Body of pancreas (tissue), 4 donors: Measurements from ENCODE around the gene SOX12. TPM values are rescaled to one million over a fixed set of nuclear protein-coding genes. Genes with fewer than 3 reads are reported as not detected.
A peak's percentile ranks its signal among the peaks of the same experiment; 100 is the strongest.
"Not testable (repeated sequence)": the region's sequence is repeated elsewhere in the genome, so short reads cannot be mapped to it uniquely, and the experiment has no call there.

ENCODE experiments used
- ATAC-seq: fragments of 150-250 bp; one replicate; pipeline ENCODE4 v1.9.1; 2016
- DNase-seq, 4 donors: peaks; one replicate each; pipeline ENCODE4 v3.0.0-alpha.2; 2019
- H3K27ac ChIP-seq, 4 donors: fragments of 200-600 bp; sonication (generic); 1 replicate in 3 of 4; 2 replicates in 1 of 4; pipeline versions ENCODE4 v1.5.1 to v1.6.1; 2016 to 2019; ENCODE audit warnings: mild to moderate bottlenecking in 1 of 4, mixed read lengths in 1 of 4, moderate library complexity in 1 of 4
- H3K27me3 ChIP-seq, 2 donors: fragments of 200-600 bp; sonication (generic); one replicate each; pipeline ENCODE4 v1.6.0; 2016; ENCODE audit warnings: mild to moderate bottlenecking in 1 of 2
- H3K36me3 ChIP-seq, 2 donors: fragments of 200-600 bp; sonication (generic); replicated peaks in 1 of 2; 2 replicates each; pipeline ENCODE4 v1.5.1; 2016; ENCODE audit warnings: low read depth in 2 of 2; ENCODE audit not compliant: insufficient read depth in 1 of 2
- H3K4me1 ChIP-seq: fragments of 200-600 bp; sonication (generic); one replicate; pipeline ENCODE4 v1.6.0; 2016
- H3K4me3 ChIP-seq, 2 donors: fragments of 200-600 bp; sonication (generic); 1 replicate in 1 of 2; 2 replicates in 1 of 2; pipeline ENCODE4 v1.5.1; 2016 to 2019
- H3K9me3 ChIP-seq, 3 donors: fragments of 200-600 bp; sonication (generic); 1 replicate in 2 of 3; 2 replicates in 1 of 3; pipeline ENCODE4 v1.5.1; 2016
- CTCF ChIP-seq, 7 experiments: fragments of 450-650 bp in 4 of 7; fragments of 200-600 bp in 3 of 7; sonication (generic) in 3 of 7; IDR thresholded peaks; one replicate each; pipeline ENCODE4 v1.5.1; 2016 to 2019; ENCODE audit warnings: antibody characterized with exemption in 7 of 7
- POLR2A ChIP-seq, 3 donors: fragments of 450-650 bp; IDR thresholded peaks; one replicate each; pipeline ENCODE4 v1.6.1; 2016; ENCODE audit warnings: antibody characterized with exemption in 3 of 3, mild to moderate bottlenecking in 2 of 3
- WGBS, 2 donors: methylation state at CpG; one replicate each; pipeline ENCODE4 v1.1.5; 2017; 5-methylcytosine and 5-hydroxymethylcytosine counted together
- intact Hi-C: fragments of 100-400 bp; cut with DNase I; formaldehyde crosslinking; loops from one replicate; pipeline ENCODE4 v1.15.1; 2023
- total RNA-seq, 2 donors: library from RNA; depleted of rRNA; stranded (reverse); fragments of >200 nt; gene quantifications; one replicate each; pipeline ENCODE4 v1.1.0, GENCODE V29; 2016

The SOX12 gene
- total RNA-seq, 2 donors from 2014 or later = 6.2 to 17.1 TPM

- intact Hi-C loops = no loop called here
- ATAC-seq (no peak), DNase-seq (no peak)
- Histone ChIP-seq H3K9me3 (no peaks in the 10 kb centered on the region), H3K36me3 (no peaks in the 10 kb centered on the region), H3K4me3 (no peak overlapping the region), H3K27ac (no peak overlapping the region), H3K4me1 (peaks cover 27% of the 10 kb centered on the region), H3K27me3 (no peaks in the 10 kb centered on the region)
- TF ChIP-seq POLR2A (IDR thresholded peaks at IDR 0.05) = no peak
- WGBS, 2 donors = 75 to 82% methylated on average over 4 of the region's 4 CpGs
Observed at GRCh38 chr20:329851-330232, 4.5 kb downstream of the SOX12 start.

DNA sequence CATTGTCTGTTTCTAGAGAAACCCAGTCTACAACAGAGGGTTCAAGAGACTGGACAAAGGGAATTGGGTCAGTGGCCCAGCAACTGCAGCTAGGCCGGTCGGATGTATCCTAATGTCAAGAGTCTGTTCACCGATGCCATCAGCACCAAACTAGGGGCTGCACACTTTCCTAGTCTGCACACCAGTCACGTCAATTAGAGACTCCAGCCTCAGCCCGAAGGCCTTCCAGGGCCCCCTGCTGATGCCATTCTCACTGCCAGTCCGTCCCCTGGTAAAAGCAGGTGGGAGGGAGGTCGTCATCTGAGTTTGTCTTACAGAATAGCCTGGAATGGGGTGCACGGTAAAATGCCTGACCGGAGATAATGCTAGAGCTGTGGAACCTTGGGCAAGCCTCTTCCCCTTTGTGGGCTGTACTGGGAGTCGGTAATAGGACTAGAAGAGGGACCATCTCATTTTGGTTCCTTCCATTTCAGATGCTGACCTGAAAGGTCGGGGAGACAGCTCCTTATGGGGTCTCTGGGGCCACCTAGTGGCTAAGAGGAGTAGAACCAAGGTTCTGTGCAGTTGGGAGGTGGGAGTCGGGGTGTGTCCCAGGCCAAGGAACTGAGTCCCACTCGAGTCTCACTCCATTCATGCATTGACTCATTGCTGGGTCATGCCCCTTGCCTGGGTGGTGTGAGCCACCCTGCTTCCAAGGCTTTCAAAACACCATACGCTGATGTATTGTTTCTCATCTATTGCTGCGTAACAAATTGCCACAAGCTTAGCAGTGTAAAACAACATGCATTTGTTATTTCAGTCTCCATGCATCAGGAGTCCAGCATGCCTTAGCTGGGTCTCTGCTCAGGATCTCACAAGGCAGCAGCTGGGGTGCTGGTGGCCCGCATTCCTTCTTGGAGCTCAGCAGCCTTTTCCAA is 5.1 kb downstream of the SOX12 start:
- Histone ChIP-seq H3K27ac (no peak overlapping the region), H3K9me3 (no peaks in the 10 kb centered on the region), H3K27me3 (no peaks in the 10 kb centered on the region), H3K4me1 (peaks cover 27% of the 10 kb centered on the region), H3K36me3 (no peaks in the 10 kb centered on the region), H3K4me3 (no peak overlapping the region)
- ATAC-seq (peak; percentile 13), DNase-seq (peak; percentile 50 to 66 (median 60))
- TF ChIP-seq CTCF (IDR thresholded peaks at IDR 0.05) = peak; percentile 62 to 88 (median 76)
- TF ChIP-seq POLR2A (IDR thresholded peaks at IDR 0.05) = no peak
- intact Hi-C loops = no loop called here
- WGBS, 2 donors = 49 to 52% methylated on average over 15 to 16 of the region's 16 CpGs

- 86 to 95% methylated on average over 8 of the region's 8 CpGs for WGBS, 2 donors
- Histone ChIP-seq H3K27ac (no peak overlapping the region), H3K27me3 (no peaks in the 10 kb centered on the region), H3K36me3 (no peaks in the 10 kb centered on the region), H3K4me1 (no peaks in the 10 kb centered on the region), H3K9me3 (no peaks in the 10 kb centered on the region), H3K4me3 (no peak overlapping the region)
- no peak for DNase-seq
- TF ChIP-seq POLR2A (IDR thresholded peaks at IDR 0.05) (no peak), CTCF (IDR thresholded peaks at IDR 0.05) (no peak)
- no peak for ATAC-seq
- intact Hi-C loops = no loop called here
Observed at GRCh38 chr20:334578-334977, 9.2 kb downstream of the SOX12 start.

DNA sequence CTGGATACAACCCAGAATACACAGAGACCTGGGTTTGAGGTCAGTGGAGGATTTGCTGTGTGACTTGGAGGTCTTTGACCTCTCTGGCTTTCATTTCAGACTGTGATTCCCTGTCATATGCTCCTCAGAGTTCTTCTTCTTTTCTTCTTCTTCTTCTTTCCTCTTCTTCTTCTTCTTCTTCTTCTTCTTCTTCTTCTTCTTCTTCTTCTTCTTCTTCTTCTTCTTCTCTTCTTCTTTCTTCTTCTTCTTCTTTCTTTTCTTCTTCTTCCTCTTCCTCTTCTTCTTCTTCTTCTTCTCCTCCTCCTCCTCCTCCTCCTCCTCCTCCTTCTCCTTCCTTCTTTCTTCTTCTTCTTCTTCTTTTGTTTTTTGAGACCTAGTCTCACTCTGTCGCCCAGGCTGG is 10.7 kb downstream of the SOX12 start:
- intact Hi-C loops, H3K36me3 ChIP-seq, H3K27ac ChIP-seq, H3K4me3 ChIP-seq, H3K27me3 ChIP-seq, H3K4me1 ChIP-seq, ATAC-seq, DNase-seq, H3K9me3 ChIP-seq: not testable (repeated sequence)
- 80 to 91% methylated on average over 1 of the region's 1 CpG for WGBS, 2 donors

GRCh38 chr20:341682-342081 is 16.3 kb downstream of the SOX12 start:
- no peaks in the 10 kb centered on the region for H3K9me3 ChIP-seq
- TF ChIP-seq POLR2A (IDR thresholded peaks at IDR 0.05) (no peak), CTCF (IDR thresholded peaks at IDR 0.05) (no peak)
- intact Hi-C loops = no loop called here
- no peak for ATAC-seq
- WGBS, 2 donors = 87 to 92% methylated on average over 2 of the region's 2 CpGs
- H3K27ac ChIP-seq = no peak overlapping the region
- peaks cover 10% of the 10 kb centered on the region for H3K4me1 ChIP-seq
- DNase-seq = no peak
- H3K36me3 ChIP-seq = no peaks in the 10 kb centered on the region
- H3K27me3 ChIP-seq = no peaks in the 10 kb centered on the region
- H3K4me3 ChIP-seq = no peak overlapping the region

- Histone ChIP-seq H3K4me1 (peaks cover 18% of the 10 kb centered on the region), H3K9me3 (no peaks in the 10 kb centered on the region), H3K36me3 (no peaks in the 10 kb centered on the region), H3K4me3 (no peak overlapping the region), H3K27ac (no peak overlapping the region), H3K27me3 (no peaks in the 10 kb centered on the region)
- TF ChIP-seq POLR2A (IDR thresholded peaks at IDR 0.05) = no peak
- TF ChIP-seq CTCF (IDR thresholded peaks at IDR 0.05) = no peak
- DNase-seq (no peak), ATAC-seq (no peak)
- intact Hi-C loops = no loop called here
Observed at GRCh38 chr20:343107-343506, 17.8 kb downstream of the SOX12 start.
